H9 (cell line): ENCODE data around the gene NAA50. TPM values are rescaled to one million over a fixed set of nuclear protein-coding genes. Genes with fewer than 3 reads are reported as not detected.

Experiments
- DNase-seq: peaks from one replicate; pipeline ENCODE4 v3.0.0-alpha.2; 2017
- H2AFZ ChIP-seq: one replicate; pipeline ENCODE4 v1.6.1; 2013; ENCODE audit warnings: mild to moderate bottlenecking, low read length, control low read depth, moderate library complexity
- H2AK5ac ChIP-seq: 2 replicates; pipeline ENCODE4 v1.6.1; 2013; ENCODE audit warnings: low read length, control low read depth, mixed read lengths; ENCODE audit not compliant: insufficient read length
- H2BK120ac ChIP-seq: one replicate; pipeline ENCODE4 v1.6.1; 2013; ENCODE audit warnings: low read depth, mild to moderate bottlenecking, low read length, control low read depth, inconsistent platforms; ENCODE audit not compliant: poor library complexity, severe bottlenecking
- H2BK12ac ChIP-seq: 2 replicates; pipeline ENCODE4 v1.6.1; 2013; ENCODE audit warnings: low read length, control low read depth, mixed read lengths, low read depth; ENCODE audit not compliant: insufficient read length
- H2BK15ac ChIP-seq: 2 replicates; pipeline ENCODE4 v1.6.1; 2013; ENCODE audit warnings: low read depth, low read length, control low read depth
- H2BK20ac ChIP-seq: one replicate; pipeline ENCODE4 v1.6.1; 2013; ENCODE audit warnings: low read depth, mild to moderate bottlenecking, low read length, control low read depth, inconsistent platforms; ENCODE audit not compliant: poor library complexity, severe bottlenecking
- H2BK5ac ChIP-seq: 2 replicates; pipeline ENCODE4 v1.6.1; 2013; ENCODE audit warnings: low read length, control low read depth, mixed read lengths; ENCODE audit not compliant: insufficient read length
- H3K14ac ChIP-seq: 2 replicates; pipeline ENCODE4 v1.6.1; 2013; ENCODE audit warnings: low read length, control low read depth; ENCODE audit not compliant: insufficient read depth
- H3K18ac ChIP-seq: 2 replicates; pipeline ENCODE4 v1.6.1; 2013; ENCODE audit warnings: low read depth, mild to moderate bottlenecking, mixed read lengths, low read length, control low read depth; ENCODE audit not compliant: insufficient read length
- H3K23ac ChIP-seq: 2 replicates; pipeline ENCODE4 v1.6.1; 2013; ENCODE audit warnings: low read length, control low read depth, mixed read lengths, low read depth; ENCODE audit not compliant: insufficient read length
- H3K23me2 ChIP-seq: 2 replicates; pipeline ENCODE4 v1.6.1; 2013; ENCODE audit warnings: low read depth, mild to moderate bottlenecking, mixed read lengths, low read length, control low read depth; ENCODE audit not compliant: insufficient read length, poor library complexity, severe bottlenecking
- H3K27ac ChIP-seq: 2 replicates; pipeline ENCODE4 v1.5.1; 2013; ENCODE audit warnings: low read length, control low read depth, mixed read lengths, low read depth; ENCODE audit not compliant: insufficient read length
- H3K27me3 ChIP-seq: 2 replicates; pipeline ENCODE4 v1.6.1; 2013; ENCODE audit warnings: low read length, control low read depth, inconsistent platforms; ENCODE audit not compliant: insufficient read depth
- H3K4ac ChIP-seq: 2 replicates; pipeline ENCODE4 v1.6.1; 2013; ENCODE audit warnings: low read depth, mild to moderate bottlenecking, control low read depth, inconsistent platforms, low read length, moderate library complexity
- H3K4me1 ChIP-seq: 2 replicates; pipeline ENCODE4 v1.6.1; 2013; ENCODE audit warnings: low read length, control low read depth, inconsistent platforms; ENCODE audit not compliant: insufficient read depth
- H3K4me2 ChIP-seq: 2 replicates; pipeline ENCODE4 v1.6.1; 2013; ENCODE audit warnings: low read length, control low read depth, mixed read lengths; ENCODE audit not compliant: insufficient read length, insufficient read depth
- H3K56ac ChIP-seq: 2 replicates; pipeline ENCODE4 v1.6.1; 2013; ENCODE audit warnings: low read depth, mild to moderate bottlenecking, mixed read lengths, low read length, control low read depth; ENCODE audit not compliant: insufficient read length
- H3K79me1 ChIP-seq: 2 replicates; pipeline ENCODE4 v1.6.1; 2013; ENCODE audit warnings: low read depth, mild to moderate bottlenecking, moderate library complexity, low read length, control low read depth, inconsistent platforms; ENCODE audit not compliant: insufficient read depth, poor library complexity, severe bottlenecking
- H3K79me2 ChIP-seq: 2 replicates; pipeline ENCODE4 v1.6.1; 2013; ENCODE audit warnings: low read length, control low read depth, inconsistent platforms; ENCODE audit not compliant: insufficient read depth
- H3K9ac ChIP-seq: 2 replicates; pipeline ENCODE4 v1.6.1; 2013; ENCODE audit warnings: low read length, control low read depth, mixed read lengths; ENCODE audit not compliant: insufficient read length; ENCODE audit errors: extremely low read depth
- H3K9me3 ChIP-seq: one replicate; pipeline ENCODE4 v1.6.1; 2013; ENCODE audit warnings: low read depth, low read length, inconsistent platforms; ENCODE audit not compliant: control insufficient read depth
- H3T11ph ChIP-seq: one replicate; pipeline ENCODE4 v1.6.1; 2013; ENCODE audit warnings: mild to moderate bottlenecking, low read length, control low read depth, inconsistent platforms
- H4K20me1 ChIP-seq: one replicate; pipeline ENCODE4 v1.6.1; 2013; ENCODE audit not compliant: control insufficient read depth, insufficient read length, insufficient read depth
- H4K5ac ChIP-seq: 2 replicates; pipeline ENCODE4 v1.6.1; 2013; ENCODE audit warnings: low read depth, mild to moderate bottlenecking, mixed read lengths, low read length, control low read depth; ENCODE audit not compliant: insufficient read length
- H4K8ac ChIP-seq: replicated peaks from 2 replicates; pipeline ENCODE4 v1.6.1; 2013; ENCODE audit warnings: low read length, control low read depth, mixed read lengths, low read depth; ENCODE audit not compliant: insufficient read length
- H4K91ac ChIP-seq: 2 replicates; pipeline ENCODE4 v1.6.1; 2013; ENCODE audit warnings: low read depth, mild to moderate bottlenecking, moderate library complexity, mixed read lengths, low read length, control low read depth; ENCODE audit not compliant: insufficient read length
- H3K27ac Mint-ChIP-seq, 3 experiments: 2 replicates in 2 of 3; 3 replicates in 1 of 3; pipeline ENCODE4 v1.8.0; 2020 to 2021; ENCODE audit warnings: mixed read lengths in 3 of 3, mild to moderate bottlenecking in 1 of 3, moderate library complexity in 1 of 3
- H3K27me3 Mint-ChIP-seq: 2 replicates; pipeline ENCODE4 v1.8.0; 2021; ENCODE audit warnings: low read depth, mild to moderate bottlenecking, moderate library complexity, mixed read lengths
- H3K36me3 Mint-ChIP-seq, 3 experiments: 2 replicates in 2 of 3; 3 replicates in 1 of 3; pipeline ENCODE4 v1.8.0; 2020 to 2021; ENCODE audit warnings: low read depth in 3 of 3, mixed read lengths in 3 of 3; ENCODE audit not compliant: insufficient read depth in 1 of 3
- H3K4me1 Mint-ChIP-seq, 2 experiments: 2 replicates each; pipeline ENCODE4 v1.8.0; 2020; ENCODE audit warnings: mixed read lengths in 2 of 2
- H3K4me3 Mint-ChIP-seq, 2 experiments: 2 replicates in 1 of 2; 3 replicates in 1 of 2; pipeline ENCODE4 v1.8.0; 2020 to 2021; ENCODE audit warnings: mild to moderate bottlenecking in 2 of 2, mixed read lengths in 2 of 2, moderate library complexity in 1 of 2
- H3K9me3 Mint-ChIP-seq, 2 experiments: 2 replicates in 1 of 2; 3 replicates in 1 of 2; pipeline ENCODE4 v1.8.0; 2020; ENCODE audit warnings: mild to moderate bottlenecking in 2 of 2, mixed read lengths in 2 of 2, moderate library complexity in 1 of 2
- CTCF ChIP-seq: fragments of 200-600 bp; sonication (generic); conservative IDR thresholded peaks from 3 replicates; pipeline ENCODE4 v1.8.0; 2021; ENCODE audit warnings: antibody characterized with exemption, mild to moderate bottlenecking
- WGBS: extraction: QIAGEN DNeasy Blood & Tissue Kit; methylation state at CpG from one replicate; pipeline ENCODE4 v1.1.7; 2013; ENCODE audit warnings: missing lambda C conversion rate, low lambda C conversion rate, mixed read lengths; ENCODE audit not compliant: insufficient read length; ENCODE audit errors: extremely low coverage; 5-methylcytosine and 5-hydroxymethylcytosine counted together
- total RNA-seq: library from RNA; stranded (reverse); gene quantifications from 2 replicates; pipeline ENCODE4 v1.2.1, GENCODE V29; 2021

NAA50 gene
- total RNA-seq, 1 experiment from 2014 or later, result 216 TPM

GRCh38 chr3:113747283-113748046, 1.4 kb upstream of the NAA50 start:
- no peak for TF ChIP-seq CTCF
- Mint-ChIP-seq H3K4me1 (peaks cover 32 to 41% of the 10 kb centered on the region in 2 experiments), H3K4me3 (peak overlapping the region; percentile 94 to 96), H3K27ac (peak overlapping the region; percentile 4 to 100 (median 100); a peak in 6 of 7 replicates), H3K9me3 (peaks cover 0 to 2% of the 10 kb centered on the region in 2 experiments; a peak in 1 of 5 replicates), H3K27me3 (no peaks in the 10 kb centered on the region), H3K36me3 (peaks cover 0 to 10% (median 7%) of the 10 kb centered on the region in 3 experiments; a peak in 5 of 7 replicates)
- H3T11ph ChIP-seq, result no peak overlapping the region
- no peak overlapping the region for H3K27ac ChIP-seq
- H3K14ac ChIP-seq, result no peak overlapping the region
- no peak overlapping the region for H3K23ac ChIP-seq
- H3K4me2 ChIP-seq, result peak overlapping the region; percentile 70
- no peaks in the 10 kb centered on the region for H3K4me1 ChIP-seq
- no peak overlapping the region for H2BK20ac ChIP-seq
- H3K4ac ChIP-seq, result no peak overlapping the region
- H4K20me1 ChIP-seq, result no peaks in the 10 kb centered on the region
- WGBS, result no CpG with 5 or more reads among the region's 18 CpGs
- peak overlapping the region; percentile 75 for H3K9ac ChIP-seq
- H2BK15ac ChIP-seq, result no peak overlapping the region
- H2AK5ac ChIP-seq, result no peak overlapping the region
- H3K18ac ChIP-seq, result no peak overlapping the region
- H2BK12ac ChIP-seq, result no peak overlapping the region
- H4K5ac ChIP-seq, result no peak overlapping the region
- no peaks in the 10 kb centered on the region for H3K79me1 ChIP-seq
- DNase-seq, result peak; percentile 38
- no peaks in the 10 kb centered on the region for H3K9me3 ChIP-seq
- H3K56ac ChIP-seq, result no peak overlapping the region
- H2AFZ ChIP-seq, result no peak overlapping the region
- H3K79me2 ChIP-seq, result peaks cover 28% of the 10 kb centered on the region; the same call in 1 of the 2 replicates
- H2BK5ac ChIP-seq, result no peak overlapping the region
- H4K8ac ChIP-seq, result no peak overlapping the region
- peaks cover 3% of the 10 kb centered on the region for H3K23me2 ChIP-seq
- no peak overlapping the region for H2BK120ac ChIP-seq
- H3K27me3 ChIP-seq, result no peaks in the 10 kb centered on the region
- no peak overlapping the region for H4K91ac ChIP-seq
